GM18517 (cell line): Measurements from ENCODE around the gene SRCAP.
A peak's percentile ranks its signal among the peaks of the same experiment; 100 is the strongest.

Experiments
- ATAC-seq: cut with Tn5 transposase; IDR thresholded peaks from one replicate; pipeline ENCODE4 v1.9.1; 2021; ENCODE audit warnings: mild to moderate bottlenecking, moderate library complexity; ENCODE audit not compliant: unreplicated experiment

Gene SRCAP

GRCh38 chr16:30750876-30751465 lies 52.0 kb downstream of the SRCAP start:
- ATAC-seq, result no peak

- ATAC-seq, result no peak
These were observed 54.6 kb downstream of the SRCAP start for GRCh38 chr16:30753596-30753995.

GRCh38 chr16:30755955-30756780 lies 57.2 kb downstream of the SRCAP start:
- no peak for ATAC-seq

- ATAC-seq, result no peak
These were observed 57.8 kb downstream of the SRCAP start for GRCh38 chr16:30756781-30757100.

GRCh38 chr16:30757316-30757715 lies 58.3 kb downstream of the SRCAP start:
- ATAC-seq, result no peak

- no peak for ATAC-seq
These were observed 60.1 kb downstream of the SRCAP start for GRCh38 chr16:30758988-30759491.

- ATAC-seq, result no peak
These were observed 61.1 kb downstream of the SRCAP start for GRCh38 chr16:30760001-30760559.

- no peak for ATAC-seq
These were observed 61.8 kb downstream of the SRCAP start for GRCh38 chr16:30760577-30761426.

- ATAC-seq, result peak; percentile 30
These were observed 62.5 kb downstream of the SRCAP start for GRCh38 chr16:30761427-30761927.

GRCh38 chr16:30761928-30762902 lies 63.2 kb downstream of the SRCAP start, which contains the start of the genes CFAP119 and RNF40:
Gene CFAP119 (minus strand): TSS chr16:30762062. CDS start chr16:30761748, 314 bp downstream.
Gene RNF40 (plus strand): TSS chr16:30762322. CDS start chr16:30762546, 224 bp downstream.
- peak; percentile 92 for ATAC-seq

- ATAC-seq, result no peak
These were observed 64.2 kb downstream of the SRCAP start for GRCh38 chr16:30762991-30763725.

- no peak for ATAC-seq
These were observed 65.1 kb downstream of the SRCAP start for GRCh38 chr16:30764086-30764485.

- no peak for ATAC-seq
These were observed 66.0 kb downstream of the SRCAP start for GRCh38 chr16:30764816-30765465.

GRCh38 chr16:30766206-30766932 lies 67.4 kb downstream of the SRCAP start:
- ATAC-seq, result no peak

GRCh38 chr16:30766933-30767284 lies 67.9 kb downstream of the SRCAP start:
- ATAC-seq, result no peak

- ATAC-seq, result no peak
These were observed 68.9 kb downstream of the SRCAP start for GRCh38 chr16:30767767-30768465.

- ATAC-seq, result no peak
These were observed 69.7 kb downstream of the SRCAP start for GRCh38 chr16:30768583-30769181.
